Keratinocyte (primary cell): ENCODE measurements around the gene TBC1D4.

Experiments
- EZH2 ChIP-seq: IDR thresholded peaks from one replicate; pipeline ENCODE4 v1.6.1; 2012; ENCODE audit warnings: inconsistent platforms, mild to moderate bottlenecking, low read length, moderate library complexity
- TF ChIP-seq, protein P1 (sequence below), 3 experiments: IDR thresholded peaks in 1 of 3; conservative IDR thresholded peaks in 1 of 3; optimal IDR thresholded peaks in 1 of 3; 2 replicates in 2 of 3; 3 replicates in 1 of 3; pipeline versions ENCODE3 to v1.5.1; 2011; ENCODE audit warnings: low read length in 3 of 3, mild to moderate bottlenecking in 3 of 3, moderate library complexity in 2 of 3, control low read depth in 1 of 3, inconsistent platforms in 1 of 3; ENCODE audit not compliant: insufficient read depth in 2 of 3; ENCODE audit errors: extremely low read depth in 1 of 3

DNA sequence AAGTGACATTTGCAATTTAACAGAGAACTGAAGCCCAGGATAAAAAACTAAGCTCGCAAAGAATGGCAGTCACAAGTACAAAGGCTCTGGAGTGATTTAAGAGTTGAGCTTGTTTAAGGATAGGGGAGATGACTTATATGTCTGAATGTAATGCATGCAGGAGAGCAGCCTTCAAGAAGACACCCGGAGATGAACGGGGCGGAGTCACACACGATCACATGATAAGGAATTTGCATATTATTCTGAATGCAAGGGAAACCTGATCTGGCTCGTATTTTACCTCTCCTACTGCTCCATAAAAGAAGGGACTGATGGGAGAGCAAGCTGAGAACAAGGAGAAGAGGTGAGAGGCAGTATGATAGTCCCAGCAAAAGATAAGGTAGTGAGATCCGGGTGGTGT is 12.9 kb downstream of the TBC1D4 start:
- TF ChIP-seq, protein P1, sequence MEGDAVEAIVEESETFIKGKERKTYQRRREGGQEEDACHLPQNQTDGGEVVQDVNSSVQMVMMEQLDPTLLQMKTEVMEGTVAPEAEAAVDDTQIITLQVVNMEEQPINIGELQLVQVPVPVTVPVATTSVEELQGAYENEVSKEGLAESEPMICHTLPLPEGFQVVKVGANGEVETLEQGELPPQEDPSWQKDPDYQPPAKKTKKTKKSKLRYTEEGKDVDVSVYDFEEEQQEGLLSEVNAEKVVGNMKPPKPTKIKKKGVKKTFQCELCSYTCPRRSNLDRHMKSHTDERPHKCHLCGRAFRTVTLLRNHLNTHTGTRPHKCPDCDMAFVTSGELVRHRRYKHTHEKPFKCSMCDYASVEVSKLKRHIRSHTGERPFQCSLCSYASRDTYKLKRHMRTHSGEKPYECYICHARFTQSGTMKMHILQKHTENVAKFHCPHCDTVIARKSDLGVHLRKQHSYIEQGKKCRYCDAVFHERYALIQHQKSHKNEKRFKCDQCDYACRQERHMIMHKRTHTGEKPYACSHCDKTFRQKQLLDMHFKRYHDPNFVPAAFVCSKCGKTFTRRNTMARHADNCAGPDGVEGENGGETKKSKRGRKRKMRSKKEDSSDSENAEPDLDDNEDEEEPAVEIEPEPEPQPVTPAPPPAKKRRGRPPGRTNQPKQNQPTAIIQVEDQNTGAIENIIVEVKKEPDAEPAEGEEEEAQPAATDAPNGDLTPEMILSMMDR (optimal IDR thresholded peaks at IDR 0.05 in 1 of 3, IDR thresholded peaks at IDR 0.05 in 1 of 3, conservative IDR thresholded peaks at IDR 0.05 in 1 of 3; ENCODE audit: extremely low read depth in 1 of 3, insufficient read depth in 2 of 3, low read length in 3 of 3): no peak
- TF ChIP-seq EZH2: no peak
